Renal cortical epithelial cell (primary cell): ENCODE results near the gene LYPLA2. TPM values are rescaled to one million over a fixed set of nuclear protein-coding genes. Genes with fewer than 3 reads are reported as not detected.
A peak's percentile ranks its signal among the peaks of the same experiment; 100 is the strongest.

ENCODE experiments used
- DNase-seq: peaks from one replicate; pipeline ENCODE4 v3.0.0-alpha.2; 2011; ENCODE audit warnings: low read depth
- total RNA-seq: library from RNA; depleted of rRNA; stranded (reverse); fragments of >200 nt; gene quantifications from 2 replicates; pipeline ENCODE4 v1.2.3, GENCODE V29; 2014

LYPLA2 gene
- total RNA-seq = 111 and 150 TPM in 2 replicates

DNA sequence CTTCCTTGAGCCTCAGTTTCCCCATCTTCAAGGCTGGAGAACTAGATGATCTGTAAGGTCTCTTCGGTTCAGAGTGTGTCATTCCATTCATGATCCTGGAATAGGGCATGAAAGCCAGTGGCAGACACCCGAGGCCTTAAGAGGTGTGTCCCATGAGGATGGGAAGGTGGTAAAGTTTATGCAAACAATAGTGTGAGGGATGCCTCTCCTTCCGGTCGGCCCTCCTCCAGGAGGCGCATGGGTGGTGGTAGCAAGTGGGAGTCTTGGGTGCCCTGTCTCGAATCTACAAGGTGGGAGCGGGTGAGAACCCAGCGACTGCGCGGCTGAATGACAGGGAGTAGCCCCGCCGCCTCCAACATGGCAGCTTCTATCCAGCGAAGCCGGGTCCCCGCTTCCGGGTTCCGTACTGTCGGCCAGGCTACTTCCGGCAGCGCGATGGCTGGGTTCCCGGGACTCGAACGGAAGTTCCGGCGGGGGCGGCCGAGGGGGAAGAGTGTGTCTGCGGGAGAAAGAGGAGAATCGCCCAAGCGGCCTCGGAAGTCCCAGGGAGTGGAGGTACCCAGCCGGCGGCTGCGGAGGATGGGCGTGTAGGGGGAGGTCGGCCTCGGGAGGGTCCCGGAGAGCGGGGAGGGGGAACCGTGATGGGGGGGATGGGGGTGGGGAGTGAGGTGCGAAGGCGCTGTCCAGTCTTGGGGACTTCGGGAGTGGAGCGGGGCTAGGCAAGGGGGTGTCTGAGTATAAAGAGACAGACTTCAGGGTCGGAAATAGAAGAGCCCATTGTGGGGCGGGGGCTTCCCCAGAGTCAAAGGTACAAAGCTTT lies at the start of gene LYPLA2:
LYPLA2 (plus strand) TSS at position 450 of the 820 bp plus-strand sequence. CDS start 1,538 bp downstream, outside the sequence.
- peak; percentile 73 for DNase-seq

DNA sequence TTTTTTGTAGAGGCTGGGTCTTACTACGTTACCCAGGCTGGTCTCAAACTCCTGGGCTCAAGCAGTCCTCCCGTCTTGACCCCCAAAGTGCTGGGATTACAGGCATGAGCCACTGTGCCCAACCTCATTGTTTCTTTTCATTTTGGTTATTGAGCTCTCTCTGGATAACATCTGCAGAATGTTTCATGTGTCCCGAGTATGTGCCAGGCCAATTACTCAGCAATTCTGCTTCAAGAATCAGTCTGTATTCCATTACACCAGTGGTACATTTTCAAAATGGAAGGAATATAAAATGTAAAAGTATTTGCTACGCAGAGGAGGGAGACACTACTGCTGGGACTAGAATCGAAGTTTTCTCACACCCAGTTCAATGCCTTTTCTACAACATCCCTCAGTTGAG lies 49.3 kb upstream of the LYPLA2 start:
- no peak for DNase-seq

DNA sequence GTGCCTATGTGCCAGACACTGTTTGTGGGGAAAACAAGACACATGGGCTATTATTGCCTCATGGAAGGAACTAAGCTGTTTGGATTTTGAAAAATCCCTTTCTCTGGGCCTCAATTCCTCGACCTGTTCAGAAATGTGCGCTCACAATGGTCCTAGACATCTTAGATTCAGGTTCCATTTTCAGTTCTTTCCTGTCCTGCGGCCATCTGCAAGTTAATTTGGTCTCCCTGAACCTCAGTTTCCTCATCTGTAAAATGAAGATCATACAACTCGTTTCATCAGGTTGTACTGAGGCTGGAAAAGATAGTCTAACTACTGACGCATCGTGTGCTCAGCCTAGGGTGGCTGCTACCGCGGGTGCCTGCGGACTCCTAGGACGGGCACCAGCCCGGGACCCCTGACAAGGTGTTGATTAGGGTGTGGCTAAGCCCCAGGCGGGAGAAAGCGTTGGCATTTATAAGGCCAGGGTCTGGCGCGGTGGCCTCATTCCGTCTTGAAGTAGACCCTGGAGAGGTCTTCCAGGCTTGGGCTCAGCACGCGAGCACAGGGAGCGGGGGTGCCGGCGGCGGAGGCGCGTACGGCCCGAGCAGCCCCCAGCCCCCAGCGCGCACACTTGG lies 48.2 kb upstream of the LYPLA2 start:
- DNase-seq = no peak

DNA sequence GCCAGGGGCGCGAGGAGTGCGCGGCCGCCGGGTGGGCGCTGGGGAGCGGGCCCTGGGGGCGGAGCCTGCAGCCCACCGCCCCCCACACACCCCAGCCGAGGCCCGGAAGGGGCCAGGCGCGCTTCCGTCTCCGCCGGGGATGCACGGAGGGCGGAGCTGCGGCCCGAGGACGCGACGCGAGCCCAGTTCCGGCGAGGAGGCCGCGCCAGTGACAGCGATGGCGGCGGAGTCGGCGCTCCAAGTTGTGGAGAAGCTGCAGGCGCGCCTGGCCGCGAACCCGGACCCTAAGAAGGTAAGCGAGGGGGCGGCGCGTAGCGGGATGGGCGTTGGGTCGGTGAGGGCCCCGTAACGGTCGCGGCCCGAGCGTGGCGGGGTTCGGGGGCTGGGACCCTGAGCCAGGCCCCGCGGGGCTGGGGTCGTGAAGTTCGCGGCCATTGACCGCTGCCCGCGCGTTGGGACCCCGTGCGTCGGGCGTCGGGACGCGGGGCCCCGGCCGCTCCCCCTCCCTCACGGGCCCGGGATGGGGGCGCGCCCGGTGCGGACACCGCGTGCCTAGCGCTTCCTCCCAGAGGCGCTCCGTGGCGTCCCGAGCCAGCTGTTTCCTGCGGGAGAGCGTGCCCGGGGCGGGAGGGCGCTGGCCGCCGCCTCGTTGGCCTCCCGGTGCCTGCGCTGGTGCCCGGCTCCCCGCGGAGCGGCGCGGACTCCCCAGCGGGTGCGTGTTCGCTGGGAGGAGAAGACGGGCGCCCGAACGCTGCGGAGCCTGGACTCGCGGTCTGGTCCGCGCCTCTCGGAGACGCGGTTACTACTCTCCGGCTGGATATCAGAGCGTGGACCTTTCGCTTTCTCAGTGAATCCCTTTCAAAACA lies 47.4 kb upstream of the LYPLA2 start, which contains the start of gene ELOA:
ELOA (plus strand) TSS at position 185 of the 866 bp plus-strand sequence; CDS start at position 218, 33 bp downstream.
- DNase-seq = no peak

DNA sequence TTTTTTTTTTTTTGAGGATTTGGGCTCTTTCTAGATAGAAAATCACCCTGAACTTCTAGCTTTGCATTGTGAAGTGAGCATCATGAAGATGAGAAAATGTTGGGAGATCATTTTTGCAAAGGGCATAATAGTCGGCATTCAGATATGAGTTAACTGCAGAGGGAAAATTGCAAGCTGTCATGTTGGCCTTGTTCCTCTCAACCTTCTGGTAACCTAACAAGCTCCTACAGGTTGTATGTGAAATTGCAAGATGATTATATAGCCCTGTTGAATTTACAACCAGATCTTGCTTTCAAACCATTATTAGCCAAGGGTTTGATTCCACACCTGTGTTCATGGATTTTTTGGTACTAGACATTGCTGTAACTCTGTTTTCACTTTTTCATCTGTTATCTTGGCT lies 45.4 kb upstream of the LYPLA2 start:
- peak; percentile 64 for DNase-seq

DNA sequence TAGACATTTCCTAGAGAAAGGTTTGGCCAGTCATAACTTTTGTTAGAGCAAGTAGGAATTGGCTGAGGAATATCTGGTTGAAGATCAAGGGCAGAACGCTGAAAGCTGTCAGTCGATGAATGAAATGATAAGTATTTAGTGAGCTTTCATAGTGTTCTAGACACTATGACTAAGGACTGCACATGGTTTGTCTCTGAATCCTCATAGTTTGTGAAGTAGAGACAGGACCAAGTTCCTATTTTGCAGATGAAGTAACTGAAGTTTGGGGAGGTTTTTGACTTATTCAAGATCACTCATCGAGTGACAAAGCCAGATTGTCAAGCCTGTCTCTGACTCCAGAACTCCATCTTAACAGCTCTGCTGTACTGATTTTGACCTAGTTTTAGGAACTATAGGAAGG lies 42.9 kb upstream of the LYPLA2 start:
- DNase-seq = no peak

DNA sequence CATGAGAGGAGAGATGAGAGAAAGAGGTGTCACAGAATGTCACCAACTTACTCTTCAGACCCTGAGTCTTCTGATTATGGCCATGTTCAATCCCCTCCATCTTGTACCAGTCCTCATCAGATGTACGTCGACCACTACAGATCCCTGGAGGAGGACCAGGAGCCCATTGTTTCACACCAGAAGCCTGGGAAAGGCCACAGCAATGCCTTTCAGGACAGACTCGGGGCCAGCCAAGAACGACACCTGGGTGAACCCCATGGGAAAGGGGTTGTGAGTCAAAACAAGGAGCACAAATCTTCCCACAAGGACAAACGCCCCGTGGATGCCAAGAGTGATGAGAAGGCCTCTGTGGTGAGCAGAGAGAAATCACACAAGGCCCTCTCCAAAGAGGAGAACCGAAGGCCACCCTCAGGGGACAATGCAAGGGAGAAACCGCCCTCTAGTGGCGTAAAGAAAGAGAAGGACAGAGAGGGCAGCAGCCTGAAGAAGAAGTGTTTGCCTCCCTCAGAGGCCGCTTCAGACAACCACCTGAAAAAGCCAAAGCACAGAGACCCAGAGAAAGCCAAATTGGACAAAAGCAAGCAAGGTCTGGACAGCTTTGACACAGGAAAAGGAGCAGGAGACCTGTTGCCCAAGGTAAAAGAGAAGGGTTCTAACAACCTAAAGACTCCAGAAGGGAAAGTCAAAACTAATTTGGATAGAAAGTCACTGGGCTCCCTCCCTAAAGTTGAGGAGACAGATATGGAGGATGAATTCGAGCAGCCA lies 39.7 kb upstream of the LYPLA2 start:
- DNase-seq = peak; percentile 47

DNA sequence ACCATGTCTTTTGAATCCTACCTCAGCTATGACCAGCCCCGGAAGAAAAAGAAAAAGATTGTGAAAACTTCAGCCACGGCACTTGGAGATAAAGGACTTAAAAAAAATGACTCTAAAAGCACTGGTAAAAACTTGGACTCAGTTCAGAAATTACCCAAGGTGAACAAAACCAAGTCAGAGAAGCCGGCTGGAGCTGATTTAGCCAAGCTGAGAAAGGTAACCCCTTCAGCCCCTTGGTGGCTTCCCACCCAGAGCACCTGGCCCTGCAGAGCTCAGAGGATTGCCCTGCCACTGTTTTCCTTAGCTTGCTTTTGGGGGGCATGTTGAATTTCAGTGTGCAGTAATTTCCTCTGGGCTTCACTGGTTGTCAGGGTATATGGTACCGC lies 39.1 kb upstream of the LYPLA2 start:
- no peak for DNase-seq

DNA sequence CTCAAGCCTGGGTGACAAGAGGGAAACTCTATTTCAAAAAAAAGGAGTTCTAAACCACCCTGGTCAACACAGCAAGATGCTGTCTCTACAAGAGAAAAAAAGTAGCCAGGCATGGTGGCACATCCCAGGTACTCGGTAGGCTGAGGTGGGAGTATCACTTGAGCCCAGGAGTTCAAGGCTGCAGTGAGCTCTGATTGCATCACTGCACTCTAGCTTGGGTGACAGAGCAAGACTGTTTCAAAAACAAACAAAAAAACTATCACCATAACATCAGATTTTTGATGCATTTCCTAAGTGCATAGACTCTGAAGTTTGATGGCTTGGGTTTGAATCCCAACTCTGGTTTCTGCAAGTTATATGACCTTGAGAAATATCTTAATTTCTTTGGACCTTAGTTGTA lies 38.0 kb upstream of the LYPLA2 start:
- no peak for DNase-seq

DNA sequence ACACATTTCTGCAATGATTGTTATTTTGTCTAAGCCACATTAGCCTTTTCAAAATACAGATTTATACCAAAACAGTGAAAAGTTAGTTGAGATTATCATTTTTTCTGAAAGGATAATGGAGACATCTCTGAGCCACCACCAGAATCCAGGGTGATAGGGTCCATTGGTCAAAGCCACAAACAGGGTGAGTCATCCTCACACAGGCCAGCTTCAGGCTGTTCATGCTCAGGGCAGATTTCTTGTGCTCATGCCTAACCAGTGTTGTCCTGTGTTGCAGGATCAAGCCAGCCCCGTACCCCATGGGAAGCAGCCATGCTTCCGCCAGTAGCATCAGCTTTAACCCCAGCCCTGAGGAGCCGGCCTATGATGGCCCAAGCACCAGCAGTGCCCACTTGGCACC lies 34.3 kb upstream of the LYPLA2 start:
- peak; percentile 89 for DNase-seq

DNA sequence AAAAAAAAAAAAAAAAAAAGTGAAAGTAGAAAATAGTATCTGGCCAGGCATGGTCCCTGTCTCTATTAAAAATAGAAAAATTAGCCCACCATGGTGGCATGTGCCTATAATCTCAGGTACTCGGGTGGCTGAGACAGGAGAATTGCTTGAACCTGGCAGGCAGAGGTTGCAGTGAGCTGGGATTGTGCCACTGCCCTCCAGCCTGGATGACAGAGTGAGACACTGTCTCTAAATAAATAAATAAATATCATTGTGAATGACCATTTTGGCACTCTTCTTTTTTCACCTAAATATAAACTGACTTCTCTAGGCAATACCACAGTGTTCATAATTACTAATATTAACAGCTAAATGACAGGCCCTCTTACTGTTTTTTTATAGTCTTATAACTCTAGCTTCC lies 33.1 kb upstream of the LYPLA2 start:
- no peak for DNase-seq

DNA sequence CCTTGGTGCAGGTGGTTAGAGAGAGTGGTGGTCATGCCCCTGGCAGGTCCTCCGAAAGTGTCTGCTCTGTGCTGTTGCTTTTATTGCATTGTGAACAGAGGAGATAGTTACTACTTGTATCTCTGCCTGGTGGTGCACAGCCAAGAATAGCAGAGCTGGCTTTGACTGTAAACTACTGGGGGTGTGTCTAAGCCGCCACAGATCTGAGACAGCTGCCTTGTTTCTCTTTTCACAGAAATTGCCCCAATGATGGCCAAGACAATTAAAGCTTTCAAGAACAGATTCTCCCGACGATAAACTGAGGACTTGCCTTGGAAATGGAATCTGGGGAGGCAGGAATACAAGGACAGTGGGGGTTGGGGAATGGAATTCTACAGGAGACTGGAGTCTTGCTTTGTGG lies 31.7 kb upstream of the LYPLA2 start:
- DNase-seq = no peak

DNA sequence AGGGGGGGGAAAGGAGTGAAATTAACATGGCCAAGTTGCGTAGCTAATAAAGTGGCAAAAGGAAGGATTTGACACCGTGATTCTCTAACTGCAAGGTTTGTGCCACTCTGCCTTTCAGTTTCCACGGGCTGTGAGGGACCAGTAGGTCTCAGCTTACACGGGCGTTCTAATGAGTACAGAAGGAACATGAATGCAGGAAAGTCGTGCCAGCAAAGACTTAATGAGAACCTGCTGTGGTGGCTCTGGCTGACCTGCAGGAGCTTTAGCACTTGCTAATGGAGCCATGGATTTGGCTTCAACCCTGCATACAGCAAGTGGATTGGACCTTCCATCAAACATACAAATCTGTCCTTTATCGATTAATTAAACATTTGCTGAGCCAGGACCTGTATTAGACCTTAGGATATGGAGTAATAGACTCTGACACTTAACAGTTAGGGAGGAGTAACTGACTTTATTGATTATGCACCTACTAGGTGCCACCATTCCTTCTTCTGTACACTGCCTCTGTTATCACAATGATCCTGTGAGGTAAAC lies 27.8 kb upstream of the LYPLA2 start:
- DNase-seq = no peak

DNA sequence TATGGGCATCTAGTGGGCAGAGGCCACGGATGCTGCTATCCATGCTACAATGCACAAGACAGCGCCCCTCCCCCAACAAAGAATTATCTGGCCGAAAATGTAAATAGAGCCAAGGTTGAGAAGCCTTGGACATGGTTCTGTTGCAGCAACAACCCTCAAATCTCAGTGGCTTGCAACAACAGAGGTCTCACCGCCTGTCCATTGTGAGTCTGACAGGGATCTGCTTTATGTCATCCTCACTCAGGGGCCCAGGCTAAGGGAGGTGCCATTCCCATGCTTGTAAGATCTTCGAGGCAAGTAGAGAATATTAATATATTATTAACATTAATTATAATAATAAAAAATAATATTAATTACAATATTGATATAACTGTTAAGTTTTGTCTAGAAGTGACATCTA lies 22.2 kb upstream of the LYPLA2 start:
- DNase-seq = no peak

DNA sequence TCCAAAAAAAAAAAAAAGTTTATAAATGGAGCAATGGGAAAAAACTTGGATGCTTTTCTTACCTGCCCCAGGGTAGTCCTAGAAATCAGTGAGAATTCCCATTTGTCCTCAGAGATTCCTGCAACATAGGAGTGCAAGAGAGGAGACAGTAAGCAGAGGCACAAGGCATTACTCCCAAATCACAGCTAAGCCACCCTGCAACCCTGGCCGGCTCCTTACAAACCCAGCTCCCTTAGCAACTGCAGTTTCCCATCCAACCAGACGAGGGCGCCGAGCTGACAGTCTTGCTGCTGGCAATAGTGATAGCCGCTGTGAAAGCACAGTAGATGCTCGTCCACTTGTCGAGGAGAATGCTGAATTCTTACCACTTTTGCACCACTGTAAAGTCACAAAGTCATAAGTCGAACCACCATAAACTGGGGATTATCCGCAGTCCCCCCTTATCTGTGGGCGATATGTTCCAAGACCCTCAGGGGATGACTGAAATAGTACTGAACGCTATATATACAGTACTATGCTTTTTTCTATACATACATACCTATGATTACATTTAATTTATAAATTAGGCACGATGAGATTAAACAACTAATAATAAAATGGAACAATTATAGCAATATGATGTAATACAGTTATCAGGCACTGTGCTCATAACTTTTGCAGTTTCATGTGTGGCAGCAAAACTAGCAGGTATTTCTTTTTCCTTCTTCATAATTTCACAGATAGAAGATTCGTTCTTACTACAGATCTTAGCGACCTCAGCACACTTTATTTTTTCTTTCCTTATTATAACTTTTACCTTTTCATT lies 18.7 kb upstream of the LYPLA2 start:
- peak; percentile 74 for DNase-seq

DNA sequence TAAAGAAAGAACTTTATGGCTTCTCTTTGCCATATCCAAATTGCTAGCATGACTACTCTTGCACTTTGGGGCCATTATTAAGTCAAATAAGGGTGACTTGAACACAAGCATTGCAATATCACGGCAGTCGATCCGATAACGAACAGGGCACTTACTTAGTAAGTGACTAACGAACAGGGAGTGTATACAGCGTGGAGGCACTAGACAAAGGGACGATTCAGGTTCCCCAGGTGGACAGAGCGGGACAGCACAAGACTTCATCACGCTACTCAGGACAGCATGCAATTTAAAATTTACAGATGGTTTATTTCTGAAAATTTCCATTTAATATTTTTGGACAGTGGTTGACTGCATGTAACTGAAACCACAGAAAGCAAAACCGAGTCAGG lies 18.1 kb upstream of the LYPLA2 start:
- no peak for DNase-seq

DNA sequence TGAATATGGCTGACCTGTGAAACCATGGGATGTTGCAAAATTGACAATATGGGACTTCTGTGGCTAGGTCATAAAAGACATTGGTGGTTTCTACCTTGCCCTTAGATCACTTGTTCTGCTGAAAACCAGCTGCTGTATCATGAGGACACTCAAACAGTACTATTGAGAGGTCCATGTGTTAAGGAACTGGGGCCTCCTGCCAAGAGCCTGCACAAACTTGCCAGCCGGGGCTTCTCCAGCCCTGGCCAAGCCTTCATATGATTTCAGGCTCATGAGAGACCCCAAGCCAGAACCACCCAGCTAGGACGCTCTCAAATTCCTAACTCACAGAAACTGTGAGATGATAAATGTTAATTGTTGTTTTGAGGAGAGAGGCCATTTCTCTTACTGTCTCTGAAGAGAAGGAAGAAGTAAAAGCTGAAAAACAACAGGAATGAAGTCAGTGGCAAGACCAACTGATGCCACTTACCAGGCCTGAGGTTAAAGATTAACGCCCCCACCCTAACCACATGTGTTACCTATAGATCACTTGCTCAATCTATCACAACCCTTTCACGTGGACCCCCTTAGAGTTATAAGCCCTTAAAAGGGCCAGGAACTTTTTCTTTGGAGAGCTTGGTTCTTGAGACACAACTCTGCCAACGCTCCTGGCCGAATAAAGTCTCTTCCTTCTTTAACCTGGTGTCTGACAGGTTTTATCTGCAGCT lies 16.6 kb upstream of the LYPLA2 start:
- no peak for DNase-seq

DNA sequence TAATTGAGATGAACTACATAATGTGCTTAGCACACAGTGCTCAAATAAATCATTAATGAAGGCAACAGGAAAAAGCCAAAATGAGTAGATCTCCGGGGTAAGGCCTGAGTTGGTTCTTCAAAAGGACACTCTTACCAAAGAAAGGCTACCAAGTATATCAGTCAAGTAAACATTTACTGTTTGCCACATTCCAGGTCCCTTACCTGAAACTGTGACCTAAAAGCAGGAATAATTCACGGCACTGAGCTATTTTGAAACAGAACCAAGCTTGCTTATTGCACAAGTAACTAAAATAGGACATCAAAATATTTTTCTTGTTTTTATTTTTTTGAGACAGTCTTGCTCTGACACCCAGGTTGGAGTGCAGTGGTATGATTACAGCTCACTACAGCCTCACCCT lies 14.7 kb upstream of the LYPLA2 start:
- no peak for DNase-seq

DNA sequence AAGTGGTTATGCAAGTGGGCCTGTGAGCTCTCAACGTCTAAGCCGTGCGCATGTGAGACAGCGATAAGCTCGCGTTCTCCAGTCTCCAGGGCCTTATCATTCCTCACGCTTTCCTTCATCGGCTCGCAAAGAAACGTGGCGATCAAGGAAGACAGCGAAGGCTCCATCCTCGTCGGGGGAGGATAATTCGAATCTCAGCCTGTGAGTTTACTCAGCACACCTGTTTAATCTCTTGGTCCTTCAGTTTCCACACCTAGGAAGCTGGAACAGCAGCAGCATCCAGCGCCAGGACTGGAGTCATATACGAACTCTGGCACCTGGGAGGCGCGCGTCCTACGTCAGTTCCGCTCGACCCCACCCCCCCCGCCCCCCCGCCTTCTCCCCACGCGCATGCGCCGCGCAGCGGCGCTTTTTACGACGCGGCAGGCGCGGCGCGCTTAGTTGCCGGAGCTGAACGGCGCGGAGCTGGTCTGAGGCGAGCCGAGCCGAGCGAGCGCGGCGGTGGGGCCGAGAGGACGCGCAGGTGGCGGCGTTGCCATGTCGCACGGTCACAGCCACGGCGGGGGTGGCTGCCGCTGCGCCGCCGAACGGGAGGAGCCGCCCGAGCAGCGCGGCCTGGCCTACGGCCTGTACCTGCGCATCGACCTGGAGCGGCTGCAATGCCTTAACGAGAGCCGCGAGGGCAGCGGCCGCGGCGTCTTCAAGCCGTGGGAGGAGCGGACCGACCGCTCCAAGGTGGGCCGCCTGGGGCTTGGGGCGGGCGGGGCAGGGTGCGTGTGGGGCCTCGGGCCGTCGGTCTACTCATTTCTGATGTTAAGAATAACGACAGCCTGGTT lies 12.7 kb upstream of the LYPLA2 start, which contains the start of gene PITHD1:
PITHD1 (plus strand) TSS at position 440 of the 836 bp plus-strand sequence; CDS start at position 538, 98 bp downstream.
- peak; percentile 57 for DNase-seq
